Panc1 (cell line): ENCODE measurements around the gene ZNF77. TPM values are rescaled to one million over a fixed set of nuclear protein-coding genes. Genes with fewer than 3 reads are reported as not detected.

ENCODE experiments used
- ATAC-seq: fragments of 200-7000 bp; cut with Tn5 transposase; 2 replicates; pipeline ENCODE4 v1.9.1; 2020; ENCODE audit warnings: mild to moderate bottlenecking, moderate library complexity
- BruUV-seq: library from RNA; stranded (reverse); fragments of 400-500 nt; replicated peaks from 2 replicates; lab custom pipeline; 2021; lab: Mats Ljungman, UMichigan
- CTCF ChIA-PET: fragments of 300-600 bp; sonication (Branson Sonifier 250); formaldehyde crosslinking; loops from one replicate; lab custom pipeline; 2022; ENCODE audit warnings: antibody characterized with exemption; lab: Charles Lee
- POLR2A ChIA-PET: fragments of 300-600 bp; sonication (Branson Sonifier 250); formaldehyde crosslinking; loops from one replicate; lab custom pipeline; 2022; ENCODE audit warnings: antibody characterized with exemption; lab: Charles Lee
- DNase-seq: peaks from one replicate; pipeline ENCODE4 v3.0.0-alpha.2; 2010; ENCODE audit warnings: low read depth, low spot score
- H3K27ac ChIP-seq: 2 replicates; pipeline ENCODE4 v1.5.1; 2011; ENCODE audit warnings: mild to moderate bottlenecking, low read length, inconsistent platforms
- H3K27me3 ChIP-seq: fragments of 200-500 bp; sonication (Bioruptor generic); 2 replicates; pipeline ENCODE4 v1.6.0; 2014; ENCODE audit warnings: low read length, inconsistent platforms; ENCODE audit not compliant: control insufficient read depth, insufficient read depth
- H3K36me3 ChIP-seq: fragments of 200-500 bp; sonication (Bioruptor generic); 2 replicates; pipeline ENCODE4 v1.5.1; 2014; ENCODE audit warnings: inconsistent platforms, mild to moderate bottlenecking, low read length, moderate library complexity; ENCODE audit not compliant: control insufficient read depth, insufficient read depth
- H3K4me1 ChIP-seq: 2 replicates; pipeline ENCODE4 v1.5.1; 2011; ENCODE audit warnings: inconsistent platforms, mild to moderate bottlenecking, low read length, moderate library complexity; ENCODE audit not compliant: control insufficient read depth, insufficient read depth
- H3K4me3 ChIP-seq, 2 experiments: 2 replicates each; pipeline ENCODE4 v1.5.1; 2011 to 2012; ENCODE audit warnings: low read depth in 2 of 2, low read length in 2 of 2, mild to moderate bottlenecking in 2 of 2, inconsistent platforms in 1 of 2, moderate library complexity in 1 of 2
- H3K9me3 ChIP-seq: fragments of 200-500 bp; sonication (Bioruptor generic); 2 replicates; pipeline ENCODE4 v1.5.1; 2014; ENCODE audit warnings: low read depth, mild to moderate bottlenecking, inconsistent platforms, low read length, moderate library complexity; ENCODE audit not compliant: control insufficient read depth, insufficient read depth
- POLR2AphosphoS5 ChIP-seq: IDR thresholded peaks from 2 replicates; pipeline ENCODE4 v1.6.1; 2012; ENCODE audit warnings: mild to moderate bottlenecking, low read depth, low read length, moderate library complexity
- SIN3A ChIP-seq: IDR thresholded peaks from 2 replicates; pipeline ENCODE4 v1.6.1; 2012; ENCODE audit warnings: low read depth, mild to moderate bottlenecking, low read length, moderate library complexity, borderline replicate concordance; ENCODE audit not compliant: insufficient read depth
- TCF7L2 ChIP-seq: IDR thresholded peaks from 2 replicates; pipeline ENCODE4 v1.6.1; 2011; ENCODE audit warnings: mild to moderate bottlenecking, low read depth, low read length, inconsistent platforms
- in situ Hi-C: cut with HindIII; loops from 2 replicates; pipeline ENCODE4 v1.10.0; 2016; ENCODE audit warnings: low sequenced_read_pairs, low pct_unique_long_range_greater_than_20kb
- intact Hi-C: fragments of 100-400 bp; cut with micrococcal nuclease; formaldehyde crosslinking; loops from one replicate; pipeline ENCODE4 v1.10.0; 2022; ENCODE audit not compliant: unreplicated experiment
- total RNA-seq: library from RNA; stranded (reverse); gene quantifications from one replicate; pipeline ENCODE4 v1.2.1, GENCODE V29; 2021; ENCODE audit not compliant: unreplicated experiment
- TF ChIP-seq, protein P1 (sequence below): fragments of 450-650 bp; IDR thresholded peaks from 2 replicates; pipeline ENCODE4 v1.5.1; 2017; ENCODE audit warnings: mild to moderate bottlenecking
- TF ChIP-seq, protein P2 (sequence below), 2 experiments: IDR thresholded peaks; 2 replicates each; pipeline ENCODE4 v1.6.1; 2011 to 2012; ENCODE audit warnings: low read depth in 2 of 2, control low read depth in 1 of 2, low read length in 1 of 2, mild to moderate bottlenecking in 1 of 2, moderate library complexity in 1 of 2; ENCODE audit not compliant: insufficient read depth in 1 of 2

Gene ZNF77
- total RNA-seq, 1 experiment from 2014 or later, result 4.5 TPM

DNA sequence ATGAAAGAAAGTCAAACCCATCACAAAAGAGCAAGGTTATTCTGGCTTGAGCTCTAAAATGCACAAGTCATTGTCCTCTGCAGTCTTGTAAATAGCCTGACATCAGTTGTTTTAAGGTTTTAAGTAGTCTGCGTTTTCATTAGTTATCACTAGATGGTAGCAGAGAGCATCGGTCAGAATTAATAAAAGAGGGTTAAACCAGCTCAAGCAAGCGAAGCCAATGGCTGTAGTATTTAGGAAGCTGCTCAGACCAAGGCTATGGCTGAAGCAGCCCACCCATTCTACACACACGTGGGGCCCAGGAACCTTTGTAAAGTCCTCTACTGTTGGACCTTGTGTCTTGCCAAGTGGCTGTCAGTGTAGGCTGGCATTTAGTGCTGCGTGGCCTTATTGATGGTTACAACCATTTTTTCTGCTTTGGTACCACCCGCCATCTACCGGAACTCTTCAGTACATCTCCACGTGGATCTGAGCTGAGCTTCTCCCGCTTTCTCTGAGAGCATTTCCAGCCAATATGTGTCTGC, 57.3 kb downstream of the ZNF77 start:
- TF ChIP-seq TCF7L2, result no peak
- TF ChIP-seq, protein P1, sequence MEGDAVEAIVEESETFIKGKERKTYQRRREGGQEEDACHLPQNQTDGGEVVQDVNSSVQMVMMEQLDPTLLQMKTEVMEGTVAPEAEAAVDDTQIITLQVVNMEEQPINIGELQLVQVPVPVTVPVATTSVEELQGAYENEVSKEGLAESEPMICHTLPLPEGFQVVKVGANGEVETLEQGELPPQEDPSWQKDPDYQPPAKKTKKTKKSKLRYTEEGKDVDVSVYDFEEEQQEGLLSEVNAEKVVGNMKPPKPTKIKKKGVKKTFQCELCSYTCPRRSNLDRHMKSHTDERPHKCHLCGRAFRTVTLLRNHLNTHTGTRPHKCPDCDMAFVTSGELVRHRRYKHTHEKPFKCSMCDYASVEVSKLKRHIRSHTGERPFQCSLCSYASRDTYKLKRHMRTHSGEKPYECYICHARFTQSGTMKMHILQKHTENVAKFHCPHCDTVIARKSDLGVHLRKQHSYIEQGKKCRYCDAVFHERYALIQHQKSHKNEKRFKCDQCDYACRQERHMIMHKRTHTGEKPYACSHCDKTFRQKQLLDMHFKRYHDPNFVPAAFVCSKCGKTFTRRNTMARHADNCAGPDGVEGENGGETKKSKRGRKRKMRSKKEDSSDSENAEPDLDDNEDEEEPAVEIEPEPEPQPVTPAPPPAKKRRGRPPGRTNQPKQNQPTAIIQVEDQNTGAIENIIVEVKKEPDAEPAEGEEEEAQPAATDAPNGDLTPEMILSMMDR, result peak; percentile 78
- POLR2A ChIA-PET, result no interaction called here
- Histone ChIP-seq H3K4me1 (no peaks in the 10 kb centered on the region), H3K27ac (no peak overlapping the region), H3K27me3 (no peaks in the 10 kb centered on the region), H3K9me3 (no peaks in the 10 kb centered on the region), H3K4me3 (no peak overlapping the region), H3K36me3 (no peaks in the 10 kb centered on the region)
- CTCF ChIA-PET, result interaction anchor here (0.6 to 1.0 kb wide), 2 partner anchors 64 to 239 kb away, joined by 3 to 5 read pairs; no protein-coding TSS in a partner anchor
- in situ Hi-C loops (no loop called here), intact Hi-C loops (no loop called here)
- ATAC-seq, result peak; percentile 88
- BruUV-seq, result no TSS peak
- peak; percentile 61 for DNase-seq

DNA sequence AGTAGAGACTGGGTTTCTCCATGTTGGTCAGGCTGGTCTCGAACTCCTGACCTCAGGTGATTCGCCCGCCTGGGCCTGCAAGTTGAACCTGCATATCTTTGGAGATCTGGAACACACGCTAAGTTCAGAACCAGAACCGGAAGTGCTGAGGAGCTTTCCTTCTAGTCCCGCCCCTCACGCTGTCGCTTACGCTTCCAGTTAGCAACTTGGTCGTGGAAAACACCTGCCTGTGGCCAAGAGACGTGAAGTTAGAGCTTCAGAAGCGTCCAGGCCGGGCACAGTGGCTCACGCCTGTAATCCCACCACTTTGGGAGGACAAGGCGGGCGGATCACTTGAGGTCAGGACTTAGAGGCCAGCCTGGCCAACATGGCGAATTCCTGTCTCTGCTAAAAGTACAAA, 59.0 kb downstream of the ZNF77 start:
- Histone ChIP-seq H3K4me1 (no peaks in the 10 kb centered on the region), H3K4me3 (no peak overlapping the region), H3K9me3 (no peaks in the 10 kb centered on the region), H3K27ac (no peak overlapping the region), H3K27me3 (no peaks in the 10 kb centered on the region), H3K36me3 (no peaks in the 10 kb centered on the region)
- POLR2A ChIA-PET, result no interaction called here
- intact Hi-C loops (no loop called here), in situ Hi-C loops (no loop called here)
- CTCF ChIA-PET, result interaction anchor here (0.6 kb wide), 1 partner anchor 380 kb away, joined by 7 read pairs; no protein-coding TSS in a partner anchor
- TF ChIP-seq SIN3A (no peak), POLR2AphosphoS5 (no peak), TCF7L2 (no peak)
- TF ChIP-seq, protein P2, sequence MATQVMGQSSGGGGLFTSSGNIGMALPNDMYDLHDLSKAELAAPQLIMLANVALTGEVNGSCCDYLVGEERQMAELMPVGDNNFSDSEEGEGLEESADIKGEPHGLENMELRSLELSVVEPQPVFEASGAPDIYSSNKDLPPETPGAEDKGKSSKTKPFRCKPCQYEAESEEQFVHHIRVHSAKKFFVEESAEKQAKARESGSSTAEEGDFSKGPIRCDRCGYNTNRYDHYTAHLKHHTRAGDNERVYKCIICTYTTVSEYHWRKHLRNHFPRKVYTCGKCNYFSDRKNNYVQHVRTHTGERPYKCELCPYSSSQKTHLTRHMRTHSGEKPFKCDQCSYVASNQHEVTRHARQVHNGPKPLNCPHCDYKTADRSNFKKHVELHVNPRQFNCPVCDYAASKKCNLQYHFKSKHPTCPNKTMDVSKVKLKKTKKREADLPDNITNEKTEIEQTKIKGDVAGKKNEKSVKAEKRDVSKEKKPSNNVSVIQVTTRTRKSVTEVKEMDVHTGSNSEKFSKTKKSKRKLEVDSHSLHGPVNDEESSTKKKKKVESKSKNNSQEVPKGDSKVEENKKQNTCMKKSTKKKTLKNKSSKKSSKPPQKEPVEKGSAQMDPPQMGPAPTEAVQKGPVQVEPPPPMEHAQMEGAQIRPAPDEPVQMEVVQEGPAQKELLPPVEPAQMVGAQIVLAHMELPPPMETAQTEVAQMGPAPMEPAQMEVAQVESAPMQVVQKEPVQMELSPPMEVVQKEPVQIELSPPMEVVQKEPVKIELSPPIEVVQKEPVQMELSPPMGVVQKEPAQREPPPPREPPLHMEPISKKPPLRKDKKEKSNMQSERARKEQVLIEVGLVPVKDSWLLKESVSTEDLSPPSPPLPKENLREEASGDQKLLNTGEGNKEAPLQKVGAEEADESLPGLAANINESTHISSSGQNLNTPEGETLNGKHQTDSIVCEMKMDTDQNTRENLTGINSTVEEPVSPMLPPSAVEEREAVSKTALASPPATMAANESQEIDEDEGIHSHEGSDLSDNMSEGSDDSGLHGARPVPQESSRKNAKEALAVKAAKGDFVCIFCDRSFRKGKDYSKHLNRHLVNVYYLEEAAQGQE (IDR thresholded peaks at IDR 0.05; ENCODE audit: insufficient read depth in 1 of 2, low read depth in 2 of 2, low read length in 1 of 2), result no peak
- TF ChIP-seq, protein P1, result no peak
- ATAC-seq (no peak), DNase-seq (no peak)
- BruUV-seq, result no TSS peak
